LNCAP (cell line): ENCODE results near the gene SDK2.
A peak's percentile ranks its signal among the peaks of the same experiment; 100 is the strongest.

ENCODE experiments used
- TF ChIP-seq, protein P1 (sequence below): fragments of 450-650 bp; IDR thresholded peaks from 2 replicates; pipeline ENCODE4 v1.5.1; 2017; ENCODE audit warnings: mild to moderate bottlenecking

Gene SDK2

DNA sequence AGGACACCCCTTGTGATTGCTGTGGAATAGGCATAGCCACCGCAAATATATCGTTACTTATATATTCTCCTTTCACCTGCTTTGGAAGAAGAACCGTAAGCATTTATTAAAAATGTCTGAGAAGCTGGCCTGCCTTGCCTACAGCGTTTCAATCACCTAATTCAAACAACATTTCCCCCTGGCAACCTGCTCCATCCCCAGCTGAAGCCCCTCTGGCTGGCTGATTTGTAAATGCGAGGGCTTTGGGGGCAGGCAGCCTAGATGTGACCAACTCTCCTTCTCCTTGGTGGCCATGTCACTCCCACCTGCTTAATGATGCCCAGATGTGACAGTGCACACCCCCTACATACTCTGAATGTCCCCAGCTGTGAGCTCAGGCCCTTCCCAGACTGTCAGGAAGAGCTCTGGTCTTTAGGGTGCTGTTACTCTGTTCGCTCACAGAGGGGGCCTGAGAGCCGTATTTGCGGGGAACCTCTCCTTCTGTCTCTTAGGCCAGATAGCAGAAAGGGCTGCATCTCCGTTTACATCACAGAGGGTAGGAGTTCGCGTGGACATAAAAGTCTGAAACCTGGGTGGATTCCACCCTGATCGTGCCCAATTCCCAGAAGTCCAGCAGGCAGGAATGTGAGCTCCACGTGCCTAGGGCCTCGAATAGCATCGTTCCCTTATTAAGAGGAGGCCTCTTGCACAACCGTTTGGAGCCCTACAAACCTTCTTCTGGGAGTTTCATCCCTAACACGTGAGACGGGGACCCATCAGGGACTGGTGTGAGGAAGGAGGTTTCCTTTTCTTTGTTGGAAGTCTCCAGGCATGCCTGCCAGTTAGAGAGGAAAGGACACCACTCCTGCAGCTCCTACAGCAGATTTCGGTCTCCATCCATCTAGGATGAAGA lies 2.4 kb upstream of the SDK2 start:
- TF ChIP-seq, protein P1, sequence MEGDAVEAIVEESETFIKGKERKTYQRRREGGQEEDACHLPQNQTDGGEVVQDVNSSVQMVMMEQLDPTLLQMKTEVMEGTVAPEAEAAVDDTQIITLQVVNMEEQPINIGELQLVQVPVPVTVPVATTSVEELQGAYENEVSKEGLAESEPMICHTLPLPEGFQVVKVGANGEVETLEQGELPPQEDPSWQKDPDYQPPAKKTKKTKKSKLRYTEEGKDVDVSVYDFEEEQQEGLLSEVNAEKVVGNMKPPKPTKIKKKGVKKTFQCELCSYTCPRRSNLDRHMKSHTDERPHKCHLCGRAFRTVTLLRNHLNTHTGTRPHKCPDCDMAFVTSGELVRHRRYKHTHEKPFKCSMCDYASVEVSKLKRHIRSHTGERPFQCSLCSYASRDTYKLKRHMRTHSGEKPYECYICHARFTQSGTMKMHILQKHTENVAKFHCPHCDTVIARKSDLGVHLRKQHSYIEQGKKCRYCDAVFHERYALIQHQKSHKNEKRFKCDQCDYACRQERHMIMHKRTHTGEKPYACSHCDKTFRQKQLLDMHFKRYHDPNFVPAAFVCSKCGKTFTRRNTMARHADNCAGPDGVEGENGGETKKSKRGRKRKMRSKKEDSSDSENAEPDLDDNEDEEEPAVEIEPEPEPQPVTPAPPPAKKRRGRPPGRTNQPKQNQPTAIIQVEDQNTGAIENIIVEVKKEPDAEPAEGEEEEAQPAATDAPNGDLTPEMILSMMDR, result no peak

DNA sequence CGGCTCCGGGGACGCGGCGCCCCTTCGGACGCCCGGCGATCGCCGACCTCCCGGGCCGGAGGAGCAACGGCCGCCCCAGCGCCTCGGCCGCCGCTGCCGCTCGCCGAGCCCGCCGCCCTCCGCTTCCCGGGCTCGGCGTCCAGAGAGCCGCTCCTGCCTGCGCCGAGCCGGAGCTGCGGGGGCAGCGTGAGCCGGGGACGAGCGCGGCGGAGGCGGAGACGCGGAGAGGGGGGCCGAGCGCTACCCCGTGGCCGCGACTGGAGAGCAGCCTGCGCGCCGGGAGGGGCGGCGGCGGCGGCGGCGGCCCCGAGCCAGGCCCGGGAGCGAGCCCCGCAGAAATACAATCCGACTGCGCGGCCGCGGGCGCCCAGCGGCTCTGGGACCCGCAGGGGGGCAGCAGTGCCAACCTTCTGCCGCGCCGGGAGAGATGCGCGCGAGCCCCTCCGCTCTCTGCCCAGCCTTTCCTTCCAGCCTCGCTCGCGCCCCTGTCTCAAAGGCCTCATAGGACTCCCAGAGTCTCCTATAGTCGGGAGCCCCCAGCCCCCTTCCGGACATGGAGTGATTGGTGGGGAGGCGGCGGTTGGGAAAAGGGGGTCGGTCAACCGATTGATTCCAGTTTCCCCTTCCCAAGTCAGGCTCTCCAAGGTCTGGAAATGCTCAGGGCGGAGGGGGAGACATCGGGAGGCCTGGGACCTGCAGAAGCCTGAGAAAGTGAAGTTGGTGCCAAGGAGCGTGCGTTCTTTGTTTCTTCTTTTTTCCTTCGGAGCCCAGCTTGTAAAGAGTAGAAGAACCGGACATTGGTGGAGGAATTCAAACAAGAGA lies 1.0 kb upstream of the SDK2 start:
- TF ChIP-seq, protein P1, result no peak; the same call in 1 of the 2 replicates

- TF ChIP-seq, protein P1, result no peak
Observed at GRCh38 chr17:73643852-73644144, 447 bp downstream of the SDK2 start.

DNA sequence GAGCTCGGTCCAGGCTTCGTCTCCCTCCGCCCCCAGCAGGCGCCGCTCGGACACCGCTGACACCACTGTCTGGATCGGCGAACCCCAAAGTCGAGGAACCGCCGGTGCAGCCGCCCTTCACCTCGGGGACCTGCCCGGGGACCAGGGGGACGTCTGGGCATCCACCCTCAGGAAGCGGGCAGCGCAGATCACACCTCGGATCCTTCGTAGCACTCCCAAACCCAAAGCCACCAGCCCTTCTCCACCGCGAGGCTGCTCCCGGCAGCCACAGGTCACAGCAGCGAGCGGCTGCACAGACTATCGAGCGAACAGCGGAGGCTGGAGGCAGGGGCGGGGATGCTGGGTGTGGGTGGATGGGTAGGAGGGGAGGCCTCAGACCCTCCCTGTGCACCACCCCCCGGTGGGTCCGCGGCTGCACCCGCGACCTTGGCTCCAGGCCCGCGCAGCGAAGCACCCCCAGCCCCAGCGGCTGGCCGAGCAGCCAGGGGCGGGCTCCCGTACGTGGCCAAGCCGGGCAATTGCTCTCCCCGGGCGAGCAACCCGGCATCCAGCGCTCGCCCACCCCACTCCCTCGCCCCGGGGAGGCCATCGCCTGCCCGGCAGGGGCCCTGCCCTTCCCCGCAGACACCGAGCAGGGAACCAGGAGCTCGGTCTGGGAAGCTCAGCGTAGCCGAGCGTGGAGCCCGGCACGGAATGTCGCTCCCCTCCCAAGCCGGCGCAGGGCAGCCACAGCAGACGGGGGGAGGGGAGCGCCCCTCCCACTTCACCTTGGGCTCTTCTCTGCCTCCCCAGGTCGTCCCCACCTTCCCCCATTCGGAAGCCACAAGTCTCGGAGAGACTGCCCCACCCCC lies 1.0 kb downstream of the SDK2 start:
- TF ChIP-seq, protein P1, result 0 out of 2 replicates have a peak, but pooled peaks have one; percentile 22

GRCh38 chr17:73642659-73643000 lies 1.6 kb downstream of the SDK2 start:
- TF ChIP-seq, protein P1, result no peak

- TF ChIP-seq, protein P1, result no peak
Observed at GRCh38 chr17:73641826-73642600, 2.2 kb downstream of the SDK2 start.
